ENCODE data around the gene AMER3. TPM values are rescaled to one million over a fixed set of nuclear protein-coding genes. Genes with fewer than 3 reads are reported as not detected.

Gene AMER3
- total and polyA plus RNA-seq, 2 of the 4 experiments (the other 2 are of a cell fraction): not detected

DNA sequence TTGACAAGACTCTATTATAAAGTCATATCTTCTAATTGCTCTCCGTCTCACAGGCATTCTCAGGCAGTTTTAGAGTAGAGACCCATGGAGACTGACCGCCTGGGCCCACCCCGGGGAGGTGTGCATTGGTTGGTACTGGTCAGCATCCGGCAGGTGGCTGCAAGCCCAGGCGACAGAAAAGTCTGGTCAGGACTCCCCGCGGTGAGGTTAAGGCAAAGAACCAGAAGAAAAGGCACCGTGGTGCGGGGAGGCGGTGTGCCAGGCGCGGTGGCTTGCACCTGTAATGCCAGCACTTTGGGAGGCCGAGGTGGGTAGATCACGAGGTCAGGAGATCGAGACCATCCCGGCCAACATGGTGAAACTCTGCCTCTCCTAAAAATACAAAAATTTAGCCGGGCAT, 32.5 kb downstream of the AMER3 start:
- H3K4me2 ChIP-seq (ENCODE audit: low read depth, low read length): no peak overlapping the region
- 84% methylated on average over 7 of the region's 17 CpGs; no CpG with 5 or more reads in 1 of the 2 experiments for WGBS, 2 experiments (ENCODE audit: extremely low coverage in 2 of 2, insufficient read length in 1 of 2)
- H2BK20ac ChIP-seq (ENCODE audit: low read depth, low read length): no peak overlapping the region
- H3K79me1 ChIP-seq (ENCODE audit: low read depth in 1 of 2, low read length in 2 of 2): no peaks in the 10 kb centered on the region
- no peak overlapping the region for H4K91ac ChIP-seq (ENCODE audit: insufficient read depth, low read depth, low read length)
- TF ChIP-seq FOS (IDR thresholded peaks at IDR 0.05; ENCODE audit: low read depth, low read length) (no peak), POLR2A (IDR thresholded peaks at IDR 0.05; ENCODE audit: low read depth, low read length) (no peak), MXI1 (IDR thresholded peaks at IDR 0.05; ENCODE audit: borderline replicate concordance, low read depth, low read length) (no peak), BHLHE40 (IDR thresholded peaks at IDR 0.05; ENCODE audit: low read depth, low read length) (no peak), RCOR1 (IDR thresholded peaks at IDR 0.05; ENCODE audit: insufficient replicate concordance, low read length) (no peak), MAFK (IDR thresholded peaks at IDR 0.05; ENCODE audit: low read depth, low read length) (no peak), SMC3 (IDR thresholded peaks at IDR 0.05; ENCODE audit: low read depth, low read length) (no peak), CHD1 (IDR thresholded peaks at IDR 0.05; ENCODE audit: low read depth, low read length) (no peak), RAD21 (IDR thresholded peaks at IDR 0.05; ENCODE audit: low read length) (no peak), NFE2L2 (IDR thresholded peaks at IDR 0.05; ENCODE audit: low read depth, low read length) (no peak), MAZ (IDR thresholded peaks at IDR 0.05; ENCODE audit: borderline replicate concordance, low read depth, low read length) (no peak)
- TF ChIP-seq, protein P1, sequence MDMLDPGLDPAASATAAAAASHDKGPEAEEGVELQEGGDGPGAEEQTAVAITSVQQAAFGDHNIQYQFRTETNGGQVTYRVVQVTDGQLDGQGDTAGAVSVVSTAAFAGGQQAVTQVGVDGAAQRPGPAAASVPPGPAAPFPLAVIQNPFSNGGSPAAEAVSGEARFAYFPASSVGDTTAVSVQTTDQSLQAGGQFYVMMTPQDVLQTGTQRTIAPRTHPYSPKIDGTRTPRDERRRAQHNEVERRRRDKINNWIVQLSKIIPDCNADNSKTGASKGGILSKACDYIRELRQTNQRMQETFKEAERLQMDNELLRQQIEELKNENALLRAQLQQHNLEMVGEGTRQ (IDR thresholded peaks at IDR 0.05; ENCODE audit: low read depth, low read length): no peak
- TF ChIP-seq, protein P2, sequence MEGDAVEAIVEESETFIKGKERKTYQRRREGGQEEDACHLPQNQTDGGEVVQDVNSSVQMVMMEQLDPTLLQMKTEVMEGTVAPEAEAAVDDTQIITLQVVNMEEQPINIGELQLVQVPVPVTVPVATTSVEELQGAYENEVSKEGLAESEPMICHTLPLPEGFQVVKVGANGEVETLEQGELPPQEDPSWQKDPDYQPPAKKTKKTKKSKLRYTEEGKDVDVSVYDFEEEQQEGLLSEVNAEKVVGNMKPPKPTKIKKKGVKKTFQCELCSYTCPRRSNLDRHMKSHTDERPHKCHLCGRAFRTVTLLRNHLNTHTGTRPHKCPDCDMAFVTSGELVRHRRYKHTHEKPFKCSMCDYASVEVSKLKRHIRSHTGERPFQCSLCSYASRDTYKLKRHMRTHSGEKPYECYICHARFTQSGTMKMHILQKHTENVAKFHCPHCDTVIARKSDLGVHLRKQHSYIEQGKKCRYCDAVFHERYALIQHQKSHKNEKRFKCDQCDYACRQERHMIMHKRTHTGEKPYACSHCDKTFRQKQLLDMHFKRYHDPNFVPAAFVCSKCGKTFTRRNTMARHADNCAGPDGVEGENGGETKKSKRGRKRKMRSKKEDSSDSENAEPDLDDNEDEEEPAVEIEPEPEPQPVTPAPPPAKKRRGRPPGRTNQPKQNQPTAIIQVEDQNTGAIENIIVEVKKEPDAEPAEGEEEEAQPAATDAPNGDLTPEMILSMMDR (conservative IDR thresholded peaks at IDR 0.05; ENCODE audit: low read depth, low read length): no peak
- H2BK15ac ChIP-seq (ENCODE audit: low read depth, low read length): no peak overlapping the region
- H3K36me3 ChIP-seq (ENCODE audit: control insufficient read depth, insufficient read depth, low read length): no peaks in the 10 kb centered on the region
- no peak overlapping the region for H4K8ac ChIP-seq (ENCODE audit: low read depth in 2 of 2, low read length in 2 of 2)
- in situ Hi-C loops (cut with MboI; ENCODE audit: low sequenced_read_pairs): no loop called here
- H2AK5ac ChIP-seq (ENCODE audit: low read depth, low read length): no peak overlapping the region
- DNase-seq: no peak
- H2AK9ac ChIP-seq (replicated peaks; ENCODE audit: low read depth, low read length, poor library complexity): no peak overlapping the region
- H3K9me3 ChIP-seq (ENCODE audit: control insufficient read depth, insufficient read depth, low read length): no peaks in the 10 kb centered on the region
- BruUV-seq (replicated peaks): no TSS peak
- no peak overlapping the region for H3K56ac ChIP-seq (ENCODE audit: extremely low read depth, insufficient read depth, low read length)
- no peaks in the 10 kb centered on the region for H4K20me1 ChIP-seq (ENCODE audit: insufficient read depth, low read length)
- H2BK5ac ChIP-seq (ENCODE audit: low read depth, low read length, poor library complexity, severe bottlenecking): no peak overlapping the region
- H3K27ac ChIP-seq (ENCODE audit: insufficient read depth, low read length): no peak overlapping the region
- no peak overlapping the region for H3K4me3 ChIP-seq (ENCODE audit: insufficient read depth, low read depth, low read length)
- ChIA-PET POLR2A (ENCODE audit: unreplicated experiment) (no interaction called here), CTCF (no interaction called here)
- no peak overlapping the region for H3K23ac ChIP-seq (ENCODE audit: low read depth, low read length)
- H3K14ac ChIP-seq (replicated peaks; ENCODE audit: low read depth, low read length): no peak overlapping the region
- H3K4ac ChIP-seq (ENCODE audit: low read depth, low read length): no peak overlapping the region
- H3K9me1 ChIP-seq (ENCODE audit: insufficient read depth, low read length): no peaks in the 10 kb centered on the region
- no peak overlapping the region for H4K5ac ChIP-seq (ENCODE audit: low read depth, low read length)
- H3K18ac ChIP-seq (ENCODE audit: low read depth, low read length): no peak overlapping the region
- H3K9ac ChIP-seq (ENCODE audit: low read depth, low read length): no peak overlapping the region
- ATAC-seq (ENCODE audit: low read depth): no peak
- dilution Hi-C loops (cut with HindIII; ENCODE audit: low sequenced_read_pairs, unreplicated experiment): no loop called here
- H2BK120ac ChIP-seq (ENCODE audit: low read depth, low read length): no peak overlapping the region
- H3K4me1 ChIP-seq (ENCODE audit: control insufficient read depth, insufficient read depth, low read length): no peaks in the 10 kb centered on the region
- H2AFZ ChIP-seq (replicated peaks; ENCODE audit: low read length, poor library complexity): no peak overlapping the region
- intact Hi-C loops (cut with micrococcal nuclease): no loop called here
- H3K27me3 ChIP-seq (ENCODE audit: control insufficient read depth, insufficient read depth, low read length): no peaks in the 10 kb centered on the region
